PC-9 (cell line): ENCODE results near the gene CCNDBP1.

Experiments used
- CTCF ChIP-seq: fragments of 200-600 bp; sonication (generic); conservative IDR thresholded peaks from 2 replicates; pipeline ENCODE4 v1.6.1; 2017; ENCODE audit warnings: mixed run types, antibody characterized with exemption, mild to moderate bottlenecking, moderate library complexity
- EZH2 ChIP-seq: fragments of 200-600 bp; sonication (generic); IDR thresholded peaks from 2 replicates; pipeline ENCODE4 v1.8.0; 2017; ENCODE audit warnings: antibody characterized with exemption, low read depth

- TF ChIP-seq CTCF (no peak), EZH2 (no peak)
These were observed 34.8 kb upstream of the CCNDBP1 start for GRCh38 chr15:43150191-43150929.
